Activated CD4-positive, alpha-beta T cell treated with anti-CD3 and anti-CD28 coated beads, Interleukin-2, amount 10 ng/mL, durations not matched to agents 7 days and 5 days (primary cell): ENCODE data around the gene ZMYND11. TPM values are rescaled to one million over a fixed set of nuclear protein-coding genes. Genes with fewer than 3 reads are reported as not detected.

Experiments used
- CTCF ChIA-PET: fragments of 350-600 bp; sonication (Branson Sonifier 250); formaldehyde crosslinking; loops from one replicate; lab custom pipeline; 2021; ENCODE audit warnings: antibody characterized with exemption; lab: Charles Lee
- POLR2A ChIA-PET: fragments of 350-600 bp; sonication (Branson Sonifier 250); formaldehyde crosslinking; loops from one replicate; lab custom pipeline; 2021; ENCODE audit warnings: antibody characterized with exemption; lab: Charles Lee
- DNase-seq: peaks from one replicate; pipeline ENCODE4 v3.0.0-alpha.2; 2020
- H3K27ac Mint-ChIP-seq: one replicate; pipeline ENCODE4 v1.8.0; 2021; ENCODE audit warnings: mild to moderate bottlenecking, moderate library complexity, mixed read lengths
- H3K27me3 Mint-ChIP-seq: one replicate; pipeline ENCODE4 v1.8.0; 2021; ENCODE audit warnings: mixed read lengths
- H3K36me3 Mint-ChIP-seq: one replicate; pipeline ENCODE4 v1.8.0; 2021; ENCODE audit warnings: low read depth, mixed read lengths
- H3K4me1 Mint-ChIP-seq: one replicate; pipeline ENCODE4 v1.8.0; 2021; ENCODE audit warnings: mixed read lengths
- H3K4me3 Mint-ChIP-seq: one replicate; pipeline ENCODE4 v1.8.0; 2021; ENCODE audit warnings: mild to moderate bottlenecking, moderate library complexity, mixed read lengths
- H3K9me3 Mint-ChIP-seq: one replicate; pipeline ENCODE4 v1.8.0; 2021; ENCODE audit warnings: mixed read lengths
- total RNA-seq, 2 experiments: library from RNA; stranded (reverse); gene quantifications; one replicate each; pipeline ENCODE4 v1.2.3, GENCODE V29; 2021

ZMYND11 gene
- total RNA-seq, 2 experiments from 2014 or later = 37.5 to 44.3 TPM

DNA sequence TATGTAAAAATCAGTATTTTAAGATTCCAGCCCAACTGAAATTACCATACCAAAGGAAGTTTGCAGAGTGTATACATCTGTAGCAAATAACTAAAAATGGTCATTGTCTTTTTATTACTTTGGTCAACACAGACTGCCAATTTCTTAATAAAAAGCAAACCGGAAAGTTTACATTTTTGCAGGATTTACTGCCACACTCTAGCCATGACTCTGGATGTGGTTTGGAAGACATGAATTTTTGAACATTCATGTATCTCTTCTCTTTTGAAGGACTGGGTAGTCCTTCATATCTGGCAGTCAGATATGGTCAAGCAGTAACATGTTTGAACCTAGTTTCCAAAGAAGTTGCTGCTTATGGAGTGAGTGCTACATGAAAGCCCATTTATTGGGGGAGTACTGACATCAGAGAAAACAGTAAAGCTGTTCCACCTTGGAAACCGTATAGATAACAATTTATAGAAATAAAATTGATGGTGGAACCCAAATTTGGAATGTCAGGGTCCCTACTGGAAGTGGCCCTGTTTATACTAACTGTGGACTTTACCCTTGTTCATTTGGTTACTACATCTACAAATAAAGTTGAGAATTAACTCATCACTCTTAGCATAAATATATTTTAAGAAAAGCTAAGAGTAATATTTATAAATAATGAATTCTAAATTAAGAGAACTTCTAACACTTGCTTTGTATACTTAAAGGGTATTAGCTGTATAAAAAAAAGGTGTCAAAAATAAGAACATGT lies 84.6 kb downstream of the ZMYND11 start:
- no peak overlapping the region for H3K27ac Mint-ChIP-seq
- no peaks in the 10 kb centered on the region for H3K9me3 Mint-ChIP-seq
- POLR2A ChIA-PET = no interaction called here
- peaks cover 8% of the 10 kb centered on the region for H3K36me3 Mint-ChIP-seq
- no peaks in the 10 kb centered on the region for H3K27me3 Mint-ChIP-seq
- H3K4me1 Mint-ChIP-seq = peaks cover 17% of the 10 kb centered on the region
- no peak for DNase-seq
- CTCF ChIA-PET = interaction anchor here (0.9 kb wide), 1 partner anchor 11 kb away, joined by 3 read pairs; no protein-coding TSS in a partner anchor
- H3K4me3 Mint-ChIP-seq = no peak overlapping the region

GRCh38 chr10:224571-224970 lies 89.3 kb downstream of the ZMYND11 start:
- H3K9me3 Mint-ChIP-seq = no peaks in the 10 kb centered on the region
- no peak overlapping the region for H3K4me3 Mint-ChIP-seq
- H3K4me1 Mint-ChIP-seq = peaks cover 22% of the 10 kb centered on the region
- no peaks in the 10 kb centered on the region for H3K27me3 Mint-ChIP-seq
- H3K36me3 Mint-ChIP-seq = peaks cover 8% of the 10 kb centered on the region
- no peak for DNase-seq
- H3K27ac Mint-ChIP-seq = no peak overlapping the region
- ChIA-PET POLR2A (no interaction called here), CTCF (interaction anchor here (1.1 kb wide), 1 partner anchor 93 kb away, joined by 3 read pairs; no protein-coding TSS in a partner anchor)

DNA sequence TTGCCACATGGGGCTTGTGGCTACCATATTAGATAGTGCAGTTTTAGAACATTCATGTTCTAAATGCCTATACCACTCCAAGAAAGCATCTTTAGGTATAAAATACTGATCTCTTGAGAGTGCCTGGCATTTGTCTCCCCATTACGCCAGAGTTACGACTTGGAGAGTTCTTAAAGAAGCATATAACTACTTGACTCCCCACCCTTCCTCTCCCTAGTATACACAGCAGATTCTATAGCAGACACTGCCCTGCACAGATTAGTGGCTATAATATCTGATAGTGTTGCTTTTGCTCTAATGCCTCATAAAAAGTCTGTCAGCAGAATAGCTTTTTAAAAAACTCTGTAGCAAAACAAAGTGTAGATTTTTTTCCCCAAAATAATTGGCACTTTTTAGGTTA lies 90.8 kb downstream of the ZMYND11 start:
- no peak for DNase-seq
- H3K27ac Mint-ChIP-seq = no peak overlapping the region
- H3K9me3 Mint-ChIP-seq = no peaks in the 10 kb centered on the region
- no peak overlapping the region for H3K4me3 Mint-ChIP-seq
- H3K36me3 Mint-ChIP-seq = peaks cover 7% of the 10 kb centered on the region
- peaks cover 13% of the 10 kb centered on the region for H3K4me1 Mint-ChIP-seq
- CTCF ChIA-PET = no interaction called here
- H3K27me3 Mint-ChIP-seq = no peaks in the 10 kb centered on the region
- POLR2A ChIA-PET = no interaction called here

GRCh38 chr10:227014-227413 lies 91.8 kb downstream of the ZMYND11 start:
- H3K27ac Mint-ChIP-seq = no peak overlapping the region
- ChIA-PET CTCF (no interaction called here), POLR2A (no interaction called here)
- peaks cover 7% of the 10 kb centered on the region for H3K4me1 Mint-ChIP-seq
- H3K9me3 Mint-ChIP-seq = no peaks in the 10 kb centered on the region
- no peaks in the 10 kb centered on the region for H3K36me3 Mint-ChIP-seq
- H3K27me3 Mint-ChIP-seq = no peaks in the 10 kb centered on the region
- no peak for DNase-seq
- no peak overlapping the region for H3K4me3 Mint-ChIP-seq

DNA sequence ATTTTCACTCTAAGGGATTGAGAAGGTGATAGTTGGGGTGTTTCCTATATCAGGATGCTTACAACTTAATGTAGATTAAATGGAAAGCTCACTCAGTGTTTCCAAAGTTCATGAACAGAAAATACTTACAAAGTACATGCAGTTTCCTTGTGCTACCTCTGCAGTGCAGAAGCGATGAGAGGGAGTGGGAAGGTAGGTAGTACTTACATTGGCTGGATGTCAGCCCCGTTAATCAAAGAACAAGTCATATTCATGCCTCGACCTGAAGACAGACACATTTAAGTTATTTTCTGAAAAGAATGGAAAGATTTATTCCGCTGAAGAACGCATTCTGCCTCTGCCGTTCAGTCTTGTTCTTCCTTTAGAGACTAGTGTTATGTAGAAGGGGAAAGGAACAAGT lies 93.1 kb downstream of the ZMYND11 start:
- Mint-ChIP-seq H3K9me3 (no peaks in the 10 kb centered on the region), H3K27me3 (no peaks in the 10 kb centered on the region), H3K27ac (no peak overlapping the region), H3K4me3 (no peak overlapping the region), H3K36me3 (no peaks in the 10 kb centered on the region), H3K4me1 (peaks cover 7% of the 10 kb centered on the region)
- CTCF ChIA-PET = no interaction called here
- POLR2A ChIA-PET = no interaction called here
- no peak for DNase-seq

GRCh38 chr10:230758-231157 lies 95.5 kb downstream of the ZMYND11 start:
- CTCF ChIA-PET = interaction anchor here (0.8 to 1.7 kb wide), 7 partner anchors 10 to 143 kb away, joined by 3 to 6 read pairs (median 3); no protein-coding TSS in a partner anchor
- H3K9me3 Mint-ChIP-seq = no peaks in the 10 kb centered on the region
- no peak for DNase-seq
- H3K27me3 Mint-ChIP-seq = no peaks in the 10 kb centered on the region
- peaks cover 7% of the 10 kb centered on the region for H3K4me1 Mint-ChIP-seq
- no peak overlapping the region for H3K27ac Mint-ChIP-seq
- no peak overlapping the region for H3K4me3 Mint-ChIP-seq
- POLR2A ChIA-PET = no interaction called here
- no peaks in the 10 kb centered on the region for H3K36me3 Mint-ChIP-seq

GRCh38 chr10:232061-232460 lies 96.8 kb downstream of the ZMYND11 start:
- H3K36me3 Mint-ChIP-seq = peaks cover 4% of the 10 kb centered on the region
- DNase-seq = no peak
- H3K4me3 Mint-ChIP-seq = no peak overlapping the region
- no peaks in the 10 kb centered on the region for H3K27me3 Mint-ChIP-seq
- CTCF ChIA-PET = no interaction called here
- peaks cover 10% of the 10 kb centered on the region for H3K4me1 Mint-ChIP-seq
- no peak overlapping the region for H3K27ac Mint-ChIP-seq
- POLR2A ChIA-PET = no interaction called here
- H3K9me3 Mint-ChIP-seq = no peaks in the 10 kb centered on the region

DNA sequence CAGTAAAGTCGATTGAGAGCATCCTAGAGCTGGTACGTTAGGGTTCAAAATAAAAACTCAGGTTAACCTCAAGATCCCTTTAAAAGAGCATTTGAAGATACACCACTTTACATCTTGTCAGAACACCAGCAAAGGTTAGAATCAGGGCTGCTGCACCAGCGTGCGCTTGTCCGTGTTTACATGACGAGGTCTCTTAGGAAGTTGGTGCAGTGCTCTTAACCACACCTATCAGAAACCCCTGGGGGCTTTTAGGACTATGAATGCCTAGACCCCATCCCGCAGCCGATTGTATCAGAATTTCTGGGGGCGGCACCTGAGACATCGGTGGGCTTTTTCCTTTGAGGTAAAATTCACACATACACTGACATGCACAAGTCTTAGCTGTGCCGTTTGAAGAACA lies 97.6 kb downstream of the ZMYND11 start:
- no peak overlapping the region for H3K27ac Mint-ChIP-seq
- no peaks in the 10 kb centered on the region for H3K27me3 Mint-ChIP-seq
- no peak for DNase-seq
- peaks cover 4% of the 10 kb centered on the region for H3K36me3 Mint-ChIP-seq
- peaks cover 10% of the 10 kb centered on the region for H3K4me1 Mint-ChIP-seq
- ChIA-PET CTCF (no interaction called here), POLR2A (no interaction called here)
- no peak overlapping the region for H3K4me3 Mint-ChIP-seq
- no peaks in the 10 kb centered on the region for H3K9me3 Mint-ChIP-seq

DNA sequence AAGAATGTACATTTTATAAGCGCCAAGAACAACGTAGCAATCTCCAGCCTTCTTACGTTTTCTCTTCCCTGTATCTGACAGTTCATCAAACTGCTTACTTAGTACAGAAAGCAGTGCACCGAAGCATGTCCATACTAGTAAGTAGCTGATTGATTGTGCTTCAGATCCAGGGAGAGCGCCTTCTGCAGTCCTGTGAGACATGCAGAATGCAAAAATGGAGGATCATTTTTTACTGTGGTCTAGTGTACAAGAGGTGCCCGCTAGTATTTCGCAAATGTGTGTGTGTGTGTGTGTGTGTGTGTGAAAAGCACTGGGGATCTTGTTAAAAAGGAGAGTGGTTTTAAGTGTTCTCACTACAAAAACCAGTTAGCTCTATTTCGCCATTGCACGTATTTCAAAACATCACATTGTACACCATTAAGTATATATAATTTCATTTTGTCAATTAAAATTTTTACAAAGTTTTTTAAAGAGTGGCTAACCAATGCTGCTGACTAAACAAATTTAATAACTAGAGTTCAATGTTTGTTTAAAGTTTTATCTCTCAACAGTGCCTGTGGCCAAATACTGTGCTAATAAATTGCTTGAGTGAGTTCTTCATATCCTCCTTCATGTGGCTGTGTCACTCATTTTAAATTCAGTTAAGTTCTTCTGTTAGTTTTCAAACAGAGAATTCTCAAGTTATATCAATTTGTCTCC lies 99.6 kb downstream of the ZMYND11 start:
- ChIA-PET CTCF (no interaction called here), POLR2A (no interaction called here)
- H3K4me3 Mint-ChIP-seq = no peak overlapping the region
- H3K9me3 Mint-ChIP-seq = no peaks in the 10 kb centered on the region
- no peak overlapping the region for H3K27ac Mint-ChIP-seq
- no peaks in the 10 kb centered on the region for H3K27me3 Mint-ChIP-seq
- DNase-seq = no peak
- peaks cover 3% of the 10 kb centered on the region for H3K4me1 Mint-ChIP-seq
- H3K36me3 Mint-ChIP-seq = peaks cover 6% of the 10 kb centered on the region

- no peak overlapping the region for H3K27ac Mint-ChIP-seq
- CTCF ChIA-PET = interaction anchor here (0.6 kb wide), 1 partner anchor 481 kb away, joined by 3 read pairs; no protein-coding TSS in a partner anchor
Observed at GRCh38 chr10:235915-236314, 100.7 kb downstream of the ZMYND11 start.

GRCh38 chr10:239109-239508 lies 103.9 kb downstream of the ZMYND11 start:
- Mint-ChIP-seq H3K4me3 (no peak overlapping the region), H3K4me1 (peaks cover 3% of the 10 kb centered on the region), H3K27ac (no peak overlapping the region), H3K27me3 (no peaks in the 10 kb centered on the region), H3K9me3 (no peaks in the 10 kb centered on the region), H3K36me3 (peaks cover 10% of the 10 kb centered on the region)
- no peak for DNase-seq
- CTCF ChIA-PET = interaction anchor here (0.6 kb wide), 1 partner anchor 936 kb away, joined by 4 read pairs; no protein-coding TSS in a partner anchor
- POLR2A ChIA-PET = no interaction called here

More at GRCh38 chr10:235915-236314, 100.7 kb downstream of the ZMYND11 start:
- H3K4me1 Mint-ChIP-seq = peaks cover 3% of the 10 kb centered on the region
- no peak for DNase-seq
- no peaks in the 10 kb centered on the region for H3K27me3 Mint-ChIP-seq
- H3K36me3 Mint-ChIP-seq = peaks cover 6% of the 10 kb centered on the region
- no peak overlapping the region for H3K4me3 Mint-ChIP-seq
- POLR2A ChIA-PET = no interaction called here
- H3K9me3 Mint-ChIP-seq = no peaks in the 10 kb centered on the region

- no peak for DNase-seq
- no peaks in the 10 kb centered on the region for H3K9me3 Mint-ChIP-seq
- H3K27ac Mint-ChIP-seq = no peak overlapping the region
- no peak overlapping the region for H3K4me3 Mint-ChIP-seq
- CTCF ChIA-PET = no interaction called here
- peaks cover 10% of the 10 kb centered on the region for H3K36me3 Mint-ChIP-seq
- H3K27me3 Mint-ChIP-seq = no peaks in the 10 kb centered on the region
- H3K4me1 Mint-ChIP-seq = no peaks in the 10 kb centered on the region
- POLR2A ChIA-PET = no interaction called here
Observed at GRCh38 chr10:241451-241850, 106.2 kb downstream of the ZMYND11 start.

DNA sequence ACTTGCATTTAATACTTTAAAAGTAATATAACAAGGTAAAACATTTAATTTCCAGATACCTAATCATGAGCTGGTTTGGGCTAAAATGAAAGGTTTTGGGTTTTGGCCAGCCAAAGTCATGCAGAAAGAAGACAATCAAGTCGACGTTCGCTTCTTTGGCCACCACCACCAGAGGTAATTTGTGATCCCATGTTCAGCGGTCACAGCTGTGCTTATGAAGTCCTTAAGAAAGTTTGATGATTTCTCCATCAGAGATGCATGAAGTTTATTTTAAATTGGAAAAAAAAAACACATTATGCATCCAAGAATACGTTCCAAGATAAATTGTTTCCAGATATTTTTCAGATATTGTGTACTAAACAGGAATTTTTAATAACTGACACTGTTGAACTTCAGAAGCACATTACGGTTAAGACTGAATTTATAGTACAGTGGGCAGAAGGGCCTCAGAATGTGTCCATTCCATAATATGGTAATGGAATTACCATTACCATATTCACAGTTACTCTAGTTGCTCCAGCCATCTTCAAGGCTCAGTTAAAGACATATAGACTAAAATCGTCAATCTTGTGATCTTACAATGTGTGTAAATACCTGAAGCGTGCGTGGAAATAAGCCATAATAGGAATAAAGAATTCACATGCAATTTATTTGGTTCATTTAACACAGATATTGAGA lies 106.8 kb downstream of the ZMYND11 start:
- H3K27ac Mint-ChIP-seq = no peak overlapping the region
- no peaks in the 10 kb centered on the region for H3K9me3 Mint-ChIP-seq
- H3K4me3 Mint-ChIP-seq = no peak overlapping the region
- ChIA-PET POLR2A (no interaction called here), CTCF (no interaction called here)
- no peak for DNase-seq
- H3K27me3 Mint-ChIP-seq = no peaks in the 10 kb centered on the region
- H3K4me1 Mint-ChIP-seq = no peaks in the 10 kb centered on the region
- peaks cover 11% of the 10 kb centered on the region for H3K36me3 Mint-ChIP-seq
